Central memory CD4-positive, alpha-beta T cell (primary cell): ENCODE results near the gene MT1HL1.

ENCODE experiments used
- DNase-seq: peaks from one replicate; pipeline ENCODE4 v3.0.0; 2022
- total RNA-seq, 3 experiments: gene quantifications; one replicate each; lab custom pipeline; 2026; lab: John Stamatoyannopoulos, UW

The MT1HL1 gene
- total RNA-seq, result 0 reads per million in 3 experiments

DNA sequence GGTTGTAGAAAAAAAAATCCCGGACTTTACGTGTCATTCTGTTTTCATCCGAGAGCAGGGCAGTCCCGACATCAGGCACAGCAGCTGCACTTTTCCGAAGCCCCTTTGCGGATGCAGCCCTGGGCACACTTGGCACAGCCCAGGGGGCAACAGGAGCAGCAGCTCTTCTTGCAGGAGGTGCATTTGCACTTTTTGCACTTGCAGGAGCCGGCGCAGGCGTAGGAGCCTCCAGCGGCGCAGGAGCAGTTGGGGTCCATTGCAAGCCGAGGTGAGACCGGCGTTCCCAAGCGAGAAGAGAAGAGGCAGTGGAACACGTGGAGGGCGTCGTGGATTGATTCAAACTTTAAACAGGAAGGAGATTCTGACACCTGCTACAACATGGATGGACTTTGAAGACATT, at the start of gene MT1HL1:
Gene MT1HL1, minus strand, starts transcription at position 326 of the 400 bp plus-strand sequence. Its CDS starts 69 bp downstream, at position 257.
- no peak for DNase-seq

DNA sequence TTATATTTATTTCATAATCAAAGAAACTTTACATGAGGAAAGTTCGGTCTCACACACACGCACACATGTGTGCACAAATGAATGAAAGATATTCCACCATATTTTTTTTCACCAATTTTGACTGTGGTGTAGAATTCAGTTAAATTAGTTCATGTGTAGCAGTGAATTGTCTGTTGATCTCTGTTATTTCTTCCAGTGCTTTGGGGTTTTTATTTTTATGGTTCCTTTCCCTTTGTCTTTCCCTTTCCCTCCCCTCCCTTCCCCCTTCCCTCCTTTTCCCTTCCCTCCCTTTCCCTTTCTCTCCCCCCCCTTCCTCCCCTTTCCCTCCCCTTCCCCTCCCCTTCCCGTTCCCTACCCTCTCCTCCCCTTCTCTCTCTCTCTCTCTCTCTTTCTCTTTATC, 46.7 kb upstream of the MT1HL1 start:
- DNase-seq, result no peak

DNA sequence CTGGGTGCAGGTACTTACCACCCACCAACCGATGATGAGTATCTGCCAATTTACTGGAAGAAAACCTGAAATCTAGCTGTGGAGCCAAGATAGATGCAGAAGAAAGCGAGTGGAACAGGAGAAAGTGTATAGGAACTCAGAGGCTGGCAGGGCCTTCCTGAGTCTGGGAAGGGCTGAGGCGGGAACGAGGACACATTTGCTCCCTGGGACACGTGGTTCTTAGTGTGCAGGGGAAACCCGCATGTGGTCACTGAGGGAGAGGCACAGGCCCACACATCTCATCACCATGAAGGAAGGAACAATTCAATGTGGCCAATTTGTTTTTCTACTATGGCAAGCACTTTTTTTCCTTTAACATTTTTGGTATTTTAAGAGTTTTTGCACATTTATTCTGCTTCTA, 45.9 kb upstream of the MT1HL1 start:
- no peak for DNase-seq

DNA sequence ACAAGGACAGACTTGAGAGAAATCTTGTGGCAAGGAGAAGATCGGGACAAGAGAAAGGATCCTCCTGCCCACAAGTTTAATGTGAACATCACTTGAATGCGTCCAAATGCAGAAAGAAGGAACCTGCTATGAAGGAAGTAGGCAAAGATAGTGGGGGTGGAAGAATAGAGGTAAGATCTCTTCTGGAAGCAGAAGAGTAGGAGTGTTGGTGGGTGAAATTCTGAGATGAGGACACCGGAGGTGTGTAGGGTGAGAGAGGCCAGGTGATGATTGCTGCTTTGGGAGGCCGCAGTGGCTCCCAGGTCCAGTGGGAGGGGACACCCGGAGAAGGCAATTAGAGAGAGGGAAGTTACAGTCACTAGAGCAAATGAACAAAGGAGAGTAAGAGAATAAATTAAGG, 44.6 kb upstream of the MT1HL1 start:
- DNase-seq, result no peak

DNA sequence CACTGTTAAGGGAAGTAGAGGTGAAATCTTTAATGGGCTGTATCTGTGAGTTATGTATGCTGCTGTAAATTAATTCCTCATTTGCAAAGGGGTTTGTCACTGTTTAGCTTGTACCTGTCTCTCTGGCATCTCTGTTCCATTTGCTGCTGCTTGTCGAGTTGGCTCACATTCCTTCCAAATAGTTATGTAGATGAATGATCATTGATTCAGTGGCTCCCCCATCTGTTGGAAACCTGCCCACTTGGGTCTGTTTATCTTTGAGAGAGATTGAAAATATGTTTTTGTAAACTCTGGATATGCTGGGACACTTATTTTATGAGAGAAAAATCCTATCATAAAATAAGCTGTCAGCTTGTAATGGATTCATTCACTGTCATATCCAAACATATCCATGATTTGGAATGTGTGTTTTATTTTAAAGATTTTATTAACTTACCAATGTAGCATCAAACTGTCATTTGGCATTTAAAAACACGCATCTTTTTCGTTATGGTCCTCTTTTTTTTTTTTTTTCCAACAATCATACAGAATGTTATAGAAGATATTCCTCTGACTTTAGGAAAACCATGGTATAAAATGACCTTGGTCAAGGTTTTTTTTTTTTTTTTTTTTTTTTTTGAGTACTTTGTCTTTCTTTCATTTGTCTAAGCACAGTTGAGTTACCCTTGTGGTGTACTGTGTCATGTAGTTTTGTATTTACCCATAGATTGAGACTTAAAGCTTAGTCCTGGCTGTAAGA, 41.2 kb upstream of the MT1HL1 start:
- DNase-seq, result no peak

DNA sequence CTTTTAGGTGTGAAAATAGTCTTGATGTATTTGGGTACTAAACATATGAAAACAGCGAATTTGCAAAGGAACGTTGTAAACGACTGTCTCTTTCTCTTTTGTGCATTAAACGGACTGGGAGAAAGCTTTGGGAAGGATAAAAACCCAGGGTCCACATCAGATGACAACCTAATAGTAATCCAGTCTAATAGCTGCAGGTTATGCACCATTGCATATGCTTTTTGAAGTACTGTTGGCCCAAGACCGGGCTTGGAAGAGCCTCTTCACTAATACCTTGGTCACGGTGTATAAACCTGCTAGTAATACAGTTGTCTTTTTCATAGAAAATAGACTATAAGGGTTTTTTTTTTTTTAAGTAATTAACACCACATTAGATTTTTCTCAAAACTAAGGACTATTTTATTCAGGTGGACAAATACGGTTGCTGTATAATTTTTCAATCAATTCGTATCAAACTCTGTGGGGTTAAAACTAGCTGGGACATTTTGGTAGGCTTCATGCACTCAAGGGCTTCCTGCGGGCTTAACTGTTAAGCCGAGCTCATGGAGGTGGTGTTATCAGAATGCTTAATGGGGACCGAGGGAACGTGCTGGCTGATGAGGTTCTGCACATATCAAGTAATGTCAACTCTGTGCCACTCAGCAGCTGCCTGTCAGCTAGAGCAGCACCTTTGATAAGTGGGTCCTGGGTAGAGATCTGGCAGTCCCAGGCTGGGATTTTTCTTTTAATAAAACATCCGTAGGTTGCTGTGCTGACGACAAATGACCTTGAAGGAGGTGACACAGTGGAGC, 39.8 kb upstream of the MT1HL1 start:
- DNase-seq, result no peak

DNA sequence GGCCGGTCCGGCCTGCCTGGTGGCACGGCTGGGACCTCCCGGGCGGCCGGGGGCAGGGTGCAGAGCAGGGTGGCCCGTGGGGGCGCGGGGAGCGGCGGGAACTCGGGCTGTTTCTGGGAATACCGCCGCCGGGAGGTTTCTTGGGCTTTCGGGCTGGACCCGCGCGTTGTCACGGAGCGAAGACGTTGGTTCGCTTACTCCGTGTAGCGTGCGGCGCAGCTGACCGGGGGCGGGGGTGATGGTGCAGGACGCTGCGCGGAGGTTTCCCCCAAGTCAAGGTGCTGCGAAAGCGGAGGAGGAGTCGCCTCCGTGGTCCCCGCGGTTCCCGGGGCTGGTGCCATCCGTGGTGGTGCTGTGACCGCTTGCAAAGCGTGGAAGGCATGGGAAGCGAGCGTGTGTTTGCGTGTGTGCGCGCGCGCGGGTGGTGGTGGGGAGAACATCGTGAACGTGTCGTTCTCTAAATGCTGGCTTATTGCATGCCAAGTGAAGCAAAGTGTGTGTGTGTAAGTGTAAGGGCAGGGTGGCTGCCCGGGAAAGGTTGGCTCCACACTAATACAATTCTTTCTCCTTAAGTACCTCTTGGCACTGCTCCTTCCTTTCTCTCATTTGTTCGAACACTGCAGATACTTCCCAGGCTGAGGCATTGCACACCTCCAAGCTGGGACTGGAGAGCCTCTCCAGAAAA, 38.8 kb upstream of the MT1HL1 start:
- DNase-seq, result no peak

DNA sequence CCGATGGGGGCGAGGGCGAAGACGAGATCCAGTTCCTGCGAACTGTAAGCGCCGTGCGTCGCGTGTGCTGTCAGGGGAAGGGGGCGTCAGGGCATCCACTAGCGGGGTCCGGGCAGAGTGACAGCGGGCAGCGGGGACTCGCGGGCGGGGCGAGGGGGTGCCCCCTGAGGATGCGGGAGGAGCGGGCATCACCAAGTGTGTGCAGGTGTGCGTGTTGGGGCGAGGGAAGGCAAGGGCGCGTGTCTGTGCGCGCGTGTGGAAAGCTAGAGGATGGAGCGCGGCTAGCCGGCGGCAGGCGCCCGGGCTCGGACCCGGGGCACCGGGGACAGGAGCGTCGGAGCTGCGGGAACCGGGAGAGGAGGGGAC, 38.3 kb upstream of the MT1HL1 start:
- no peak for DNase-seq

DNA sequence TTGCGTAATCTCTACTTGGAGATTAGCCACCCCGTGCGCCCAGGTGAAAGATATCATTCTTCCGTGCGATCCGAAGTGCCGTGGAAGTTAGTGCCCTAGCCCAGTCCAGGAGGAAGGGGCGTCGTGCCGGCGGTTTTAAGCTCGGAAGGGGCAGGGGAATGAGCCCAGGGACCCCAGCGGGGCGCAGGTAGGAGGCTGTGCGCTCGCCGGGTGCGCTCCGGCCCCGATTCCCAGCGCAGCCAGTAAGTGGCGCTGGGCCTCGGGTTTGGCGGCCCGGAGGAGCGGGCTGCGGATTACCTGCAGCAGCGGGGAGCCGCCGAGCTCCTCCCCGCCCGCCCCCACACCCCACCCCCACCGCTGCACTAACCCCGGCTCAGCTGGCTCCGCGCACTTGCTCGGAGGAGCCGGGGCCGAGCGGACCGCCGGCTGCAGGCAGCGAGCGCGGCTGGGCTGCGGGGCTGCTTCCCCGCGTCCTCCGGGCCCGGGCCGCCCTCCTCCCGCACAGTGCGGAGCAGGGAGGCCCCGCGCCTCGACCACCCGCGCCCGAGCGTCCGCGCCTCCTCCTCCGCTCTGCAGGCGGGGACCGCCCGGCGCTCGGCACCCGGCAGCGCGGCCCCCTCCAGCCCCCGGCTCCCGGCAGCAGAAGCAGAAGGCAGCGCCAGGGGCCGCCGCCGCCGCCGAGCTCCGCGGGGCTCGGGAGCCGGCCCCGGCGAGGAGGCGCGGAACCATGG, 37.7 kb upstream of the MT1HL1 start, which contains the start of gene RYR2:
Gene RYR2, plus strand, starts transcription at position 390 of the 731 bp plus-strand sequence. Its CDS starts 338 bp downstream, at position 728.
- DNase-seq, result no peak

DNA sequence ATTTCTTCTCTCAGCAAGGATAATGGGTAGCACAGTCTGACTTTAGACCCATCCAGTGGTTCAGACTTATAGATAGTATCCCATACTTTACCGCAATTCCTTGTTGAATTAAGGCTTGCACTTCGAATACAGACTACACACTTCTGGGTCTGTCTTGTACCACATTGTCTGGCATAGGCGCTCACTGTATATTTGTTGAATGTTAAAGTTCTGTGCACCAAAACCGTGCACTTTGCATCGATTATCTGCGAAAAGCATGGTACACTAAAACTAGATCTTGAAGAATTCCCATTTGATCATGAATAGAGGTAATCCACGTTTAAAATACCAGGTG, 37.2 kb upstream of the MT1HL1 start:
- DNase-seq, result no peak

DNA sequence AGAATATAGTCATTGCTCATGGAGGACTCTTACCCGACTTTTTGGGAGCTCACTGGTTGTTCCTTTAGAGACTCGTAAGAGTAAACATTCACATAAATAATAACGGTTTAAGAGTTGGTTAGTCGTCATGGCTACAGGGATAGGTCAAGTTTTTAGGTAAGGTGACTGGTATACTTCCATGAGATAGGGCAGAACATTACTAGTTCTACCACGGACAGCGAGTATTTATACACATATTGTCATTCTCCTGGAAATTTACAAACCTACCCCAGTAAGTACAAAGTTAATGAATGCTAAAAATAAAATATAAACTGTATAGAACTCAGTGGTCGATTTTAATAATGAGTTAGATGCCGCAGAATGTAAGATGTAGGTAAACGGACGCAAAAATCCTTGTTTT, 36.6 kb upstream of the MT1HL1 start:
- no peak for DNase-seq

DNA sequence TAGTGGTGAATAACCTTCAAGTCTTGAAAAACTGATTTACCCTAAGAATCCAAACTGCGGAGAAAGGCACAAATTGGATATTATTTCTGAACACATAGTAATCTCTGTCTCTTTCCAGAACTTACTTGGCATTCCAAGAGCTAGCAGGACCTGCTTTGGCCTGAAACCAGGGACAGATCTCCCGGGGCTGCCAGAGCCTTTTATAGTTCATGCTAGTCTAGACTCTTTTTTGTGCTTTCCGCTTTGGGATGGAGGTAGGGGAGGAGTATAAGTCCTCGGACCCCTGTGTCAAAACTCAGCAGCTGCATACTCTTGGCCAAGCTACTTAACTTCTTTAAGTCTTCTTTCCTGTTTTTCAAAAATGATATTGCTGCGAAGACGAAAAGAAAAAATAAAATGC, 34.0 kb upstream of the MT1HL1 start:
- DNase-seq, result no peak

DNA sequence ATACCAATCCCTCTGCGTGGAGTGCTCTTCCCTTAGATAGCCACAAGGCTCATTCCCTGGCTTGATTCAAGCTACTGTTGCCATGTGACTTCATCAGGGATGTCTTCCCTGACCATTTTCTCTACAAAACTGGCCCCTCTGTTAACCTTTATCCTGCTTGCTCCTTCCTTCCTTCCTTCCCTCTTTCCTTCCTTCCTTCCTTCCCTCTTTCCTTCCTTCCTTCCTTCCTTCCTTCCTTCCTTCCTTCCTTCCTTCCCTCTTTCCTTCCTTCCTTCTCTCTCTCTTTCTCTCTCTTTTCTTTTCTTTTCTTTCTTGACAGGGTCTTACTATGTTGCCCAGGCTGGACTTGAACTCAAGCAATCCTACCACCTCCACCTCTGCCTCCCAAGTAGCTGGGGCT, 31.5 kb upstream of the MT1HL1 start:
- DNase-seq, result no peak

DNA sequence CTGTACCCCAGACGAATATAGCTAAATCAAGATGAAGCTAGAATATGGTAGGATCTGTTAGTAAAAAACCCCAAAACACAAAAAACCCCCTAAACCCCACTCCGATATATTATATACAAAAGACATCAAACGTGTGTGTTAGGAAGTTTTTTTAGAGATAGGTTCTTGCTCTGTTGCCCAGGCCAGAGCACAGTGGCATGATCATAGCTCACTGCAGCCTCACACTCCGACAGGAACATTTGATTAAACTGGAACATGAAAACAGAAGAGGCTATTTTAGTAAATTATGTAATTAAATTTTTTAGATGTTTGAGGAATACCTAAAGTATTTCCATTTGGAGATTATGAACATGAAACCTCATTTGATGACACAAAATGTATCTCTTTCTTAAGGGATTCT, 29.6 kb upstream of the MT1HL1 start:
- no peak for DNase-seq

DNA sequence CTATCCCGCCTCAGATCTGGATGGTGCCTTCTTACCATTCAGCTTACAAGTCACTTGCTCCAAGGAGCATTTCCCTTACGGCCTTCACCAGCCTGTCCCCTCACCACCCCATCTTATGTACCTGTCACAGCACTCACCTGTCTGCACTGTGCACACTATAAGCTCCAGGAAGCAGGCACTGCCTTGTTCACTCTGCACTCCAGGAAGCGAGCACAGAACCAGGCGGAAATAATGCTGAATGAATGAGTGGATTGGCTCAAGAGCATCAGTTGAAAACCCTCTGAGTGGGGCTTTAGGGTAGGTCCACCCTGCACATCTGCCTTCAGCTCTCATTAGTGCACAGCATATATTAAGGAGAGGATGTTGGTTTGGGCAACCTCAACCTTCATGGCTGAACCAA, 28.8 kb upstream of the MT1HL1 start:
- DNase-seq, result no peak

DNA sequence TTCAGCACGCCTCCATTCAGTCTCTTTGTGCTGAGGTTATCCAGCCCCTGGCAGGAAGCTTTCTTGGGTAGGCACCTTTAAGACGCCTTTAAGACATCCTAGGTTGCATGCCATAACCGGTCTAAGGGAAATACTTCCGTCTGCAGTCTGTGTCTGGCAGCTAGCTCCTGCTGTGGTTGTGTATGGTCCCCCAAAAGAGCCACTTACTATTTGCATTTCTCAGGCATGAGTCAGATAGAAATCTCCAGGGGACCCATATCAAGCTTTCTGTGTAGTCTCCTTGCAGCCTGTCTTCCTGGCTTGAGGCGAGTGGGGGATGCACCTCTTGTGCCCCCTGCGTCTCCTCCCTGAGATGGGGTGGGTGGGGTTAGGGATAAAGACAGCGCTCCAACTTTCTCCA, 27.8 kb upstream of the MT1HL1 start:
- no peak for DNase-seq

DNA sequence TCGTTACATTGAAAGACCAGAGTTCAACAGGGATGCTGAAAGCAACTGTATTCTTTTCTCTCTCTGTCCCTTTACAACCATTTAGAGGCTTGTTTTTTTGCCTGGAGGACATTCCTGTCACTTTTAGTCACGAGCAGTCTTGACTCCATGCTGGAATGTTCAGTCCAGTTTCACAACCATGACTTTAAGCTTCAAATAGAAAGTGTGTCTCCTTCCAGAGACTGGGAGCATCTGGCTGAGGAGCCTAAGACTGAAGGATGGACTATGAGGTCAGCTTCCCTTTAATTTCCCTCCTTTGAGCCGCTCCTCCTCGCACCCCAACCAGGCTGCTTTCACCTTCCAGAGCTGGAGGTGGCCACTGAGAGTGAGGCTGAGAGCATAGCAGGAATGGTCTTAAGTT, 27.2 kb upstream of the MT1HL1 start:
- no peak for DNase-seq

DNA sequence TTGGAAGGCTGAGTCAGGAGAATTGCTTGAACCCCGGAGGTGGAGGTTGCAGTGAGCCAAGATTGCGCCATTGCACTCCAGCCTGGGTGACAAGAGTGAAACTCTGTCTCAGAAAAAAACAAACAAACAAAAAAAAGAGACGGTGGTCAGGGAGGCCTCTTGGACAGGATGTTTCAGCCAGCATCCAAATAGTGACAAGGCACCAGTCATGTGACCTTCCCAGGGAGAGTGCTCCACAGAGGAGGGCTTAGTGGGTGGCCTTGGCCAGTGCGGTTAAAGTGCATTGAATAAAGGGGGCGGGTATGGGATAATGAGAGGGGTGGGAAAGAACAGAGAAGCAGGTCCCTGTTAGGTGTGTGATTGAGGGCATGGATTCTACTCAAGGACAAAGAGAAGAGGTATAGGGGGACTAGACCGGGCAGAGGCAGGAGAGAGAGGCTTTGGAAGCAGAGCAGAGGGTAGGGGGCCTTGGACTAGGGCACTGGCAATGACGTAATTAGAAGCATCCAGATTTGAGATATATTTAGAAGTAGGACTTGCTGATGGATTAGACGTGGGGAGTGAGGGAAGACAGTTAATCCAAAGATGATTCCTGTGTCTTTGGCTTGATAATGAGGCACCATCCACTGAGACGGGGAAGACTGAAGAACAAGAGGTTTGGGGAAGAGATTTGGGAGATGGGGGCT, 25.8 kb upstream of the MT1HL1 start:
- DNase-seq, result no peak

DNA sequence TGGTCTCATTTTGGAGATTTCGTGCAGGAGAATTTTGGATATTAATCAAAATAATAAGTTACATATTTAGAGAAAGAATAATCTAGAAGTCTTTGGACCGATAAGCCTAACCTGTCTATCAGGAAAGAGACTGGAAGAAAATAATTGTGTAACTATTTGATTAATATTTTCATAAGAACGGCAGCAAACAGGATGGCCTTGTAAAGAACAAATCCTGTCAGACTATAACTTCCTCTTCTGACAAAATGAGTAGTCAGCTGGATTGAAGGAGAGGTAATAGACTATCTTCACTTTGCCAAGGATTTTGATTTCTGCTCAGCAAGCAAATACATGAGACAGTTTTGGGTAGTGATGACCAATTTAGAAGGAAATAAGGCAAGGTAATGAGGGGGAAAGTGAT, 25.0 kb upstream of the MT1HL1 start:
- DNase-seq, result no peak

DNA sequence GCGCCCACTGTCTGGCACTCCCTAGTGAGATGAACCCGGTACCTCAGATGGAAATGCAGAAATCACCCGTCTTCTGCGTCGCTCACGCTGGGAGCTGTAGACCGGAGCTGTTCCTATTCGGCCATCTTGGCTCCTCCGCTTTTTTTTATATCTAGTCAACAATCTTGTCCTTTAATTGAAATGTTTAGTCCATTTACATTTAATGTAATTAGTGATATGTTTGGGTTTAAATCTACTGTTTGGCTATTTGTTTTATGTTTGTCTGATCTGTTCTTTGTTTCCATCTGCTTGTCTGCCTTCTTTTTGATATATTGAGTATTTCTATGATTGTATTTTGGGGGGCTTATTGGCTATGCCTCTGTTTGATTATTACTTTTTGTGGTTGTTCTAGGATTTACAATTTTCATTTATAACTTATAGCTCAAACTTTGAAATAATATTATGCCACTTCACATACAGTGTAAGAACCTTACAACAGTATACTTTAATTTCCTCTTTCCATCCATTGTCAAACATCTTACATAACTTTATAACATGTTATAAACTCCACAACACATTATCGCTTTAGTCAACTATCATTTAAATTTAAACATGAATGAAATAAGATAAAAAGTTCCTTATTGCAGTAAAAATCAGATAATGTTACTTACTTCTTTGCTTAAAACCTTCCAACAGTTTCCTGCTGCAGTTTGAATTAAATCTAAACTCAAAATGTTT, 21.3 kb upstream of the MT1HL1 start:
- no peak for DNase-seq

DNA sequence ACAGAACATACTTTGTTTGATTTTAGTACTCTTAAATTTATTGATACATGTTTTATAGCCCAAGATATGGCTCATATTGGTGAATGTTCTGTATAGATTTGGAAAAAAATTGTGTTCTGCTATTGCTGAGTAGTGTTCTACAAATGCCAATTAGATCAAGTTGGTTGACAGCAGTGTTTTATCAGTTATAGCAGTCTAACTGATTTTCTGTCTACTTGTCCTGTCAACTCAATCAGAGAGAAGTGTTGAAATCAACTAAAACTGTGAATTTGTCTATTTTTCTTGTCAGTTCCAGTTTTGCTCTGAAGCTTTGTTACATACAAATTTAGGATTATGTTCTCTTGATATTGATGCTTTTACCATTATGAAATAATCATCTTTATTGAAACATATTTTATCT, 14.7 kb upstream of the MT1HL1 start:
- DNase-seq, result no peak

DNA sequence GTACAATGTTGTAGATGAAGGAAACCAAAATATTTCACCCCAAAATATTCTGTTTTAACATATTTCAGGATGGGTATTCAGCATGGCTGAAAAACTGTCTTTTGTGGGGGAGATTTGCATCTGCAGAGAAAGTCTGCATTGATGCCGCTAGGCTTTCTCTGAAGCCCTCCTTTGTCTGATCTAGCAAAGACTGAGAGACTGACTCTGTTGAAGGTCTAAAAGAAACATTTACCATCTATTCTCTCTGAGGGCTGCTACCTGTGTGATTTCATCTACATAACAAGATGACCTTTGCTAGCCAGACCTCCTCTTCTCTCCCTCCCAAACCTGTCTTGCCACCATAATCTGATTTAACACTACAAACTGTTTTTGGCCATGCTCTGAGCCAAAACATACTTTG, 12.4 kb upstream of the MT1HL1 start:
- no peak for DNase-seq
